HepG2 (cell line): ENCODE data around the gene HCFC2. TPM values are rescaled to one million over a fixed set of nuclear protein-coding genes. Genes with fewer than 3 reads are reported as not detected.

Source experiments
- DMTF1 ChIP-seq: sonication (generic); formaldehyde crosslinking; IDR thresholded peaks from 2 replicates; pipeline ENCODE4 v1.4.0; 2020; ENCODE audit warnings: mild to moderate bottlenecking, missing genetic modification reagents
- GRHL1 ChIP-seq: sonication (generic); formaldehyde crosslinking; conservative IDR thresholded peaks from 2 replicates; pipeline ENCODE4 v1.8.0; 2022; ENCODE audit warnings: missing genetic modification reagents
- HMGXB3 ChIP-seq: sonication (generic); formaldehyde crosslinking; IDR thresholded peaks from 2 replicates; pipeline ENCODE4 v1.4.0; 2020; ENCODE audit warnings: missing genetic modification reagents, borderline replicate concordance
- HNRNPLL ChIP-seq: fragments of 200-400 bp; formaldehyde crosslinking; IDR thresholded peaks from 2 replicates; pipeline ENCODE4 v1.6.1; 2017; ENCODE audit warnings: mild to moderate bottlenecking, low read depth, low read length; ENCODE audit not compliant: poor library complexity, severe bottlenecking
- SIX1 ChIP-seq: sonication (generic); formaldehyde crosslinking; IDR thresholded peaks from 2 replicates; pipeline ENCODE4 v1.4.0; 2020; ENCODE audit warnings: missing genetic modification reagents, borderline replicate concordance
- TFDP1 ChIP-seq: IDR thresholded peaks from 2 replicates; pipeline ENCODE4 v1.6.1; 2016; ENCODE audit warnings: missing compliant biosample characterization, missing genetic modification reagents, borderline replicate concordance
- ZMYM2 ChIP-seq: sonication (generic); formaldehyde crosslinking; IDR thresholded peaks from 2 replicates; pipeline ENCODE4 v1.8.0; 2022; ENCODE audit warnings: mild to moderate bottlenecking, missing genetic modification reagents
- ZNF124 ChIP-seq: sonication (generic); formaldehyde crosslinking; IDR thresholded peaks from 2 replicates; pipeline ENCODE4 v1.4.0; 2020; ENCODE audit warnings: missing genetic modification reagents
- ZNF513 ChIP-seq: sonication (generic); formaldehyde crosslinking; conservative IDR thresholded peaks from 2 replicates; pipeline ENCODE4 v1.5.0; 2020; ENCODE audit warnings: missing genetic modification reagents
- ZNF577 ChIP-seq: sonication (generic); formaldehyde crosslinking; IDR thresholded peaks from 2 replicates; pipeline ENCODE4 v1.4.0; 2020; ENCODE audit warnings: mild to moderate bottlenecking, low read depth, missing genetic modification reagents, borderline replicate concordance
- ZNF670 ChIP-seq: sonication (generic); formaldehyde crosslinking; IDR thresholded peaks from 2 replicates; pipeline ENCODE4 v1.8.0; 2022; ENCODE audit warnings: mild to moderate bottlenecking, missing genetic modification reagents, borderline replicate concordance
- ZSCAN21 ChIP-seq: sonication (generic); formaldehyde crosslinking; IDR thresholded peaks from 2 replicates; pipeline ENCODE4 v1.8.0; 2022; ENCODE audit warnings: mild to moderate bottlenecking, missing genetic modification reagents, moderate library complexity, borderline replicate concordance
- polyA plus RNA-seq, 8 experiments: library from polyadenylated mRNA; depleted of rRNA in 3 of 8; stranded (reverse) in 7 of 8; unstranded in 1 of 8; fragments of >200 nt; fragmentation: Illumina TruSeq in 4 of 8; extraction: Trizol in 4 of 8; gene quantifications; 2 replicates each; pipeline versions ENCODE4 v1.2.1 to v1.2.3, GENCODE V29; 2011 to 2016; ENCODE audit warnings: low read depth in 4 of 8, missing spikeins in 1 of 8, mixed read lengths in 1 of 8; ENCODE audit not compliant: insufficient read depth in 1 of 8
- total RNA-seq, 5 experiments: library from RNA; depleted of rRNA; stranded (reverse); fragments of >200 nt; fragmentation: Illumina TruSeq; extraction: Trizol; gene quantifications; 2 replicates each; pipeline ENCODE4 v1.2.3, GENCODE V29; 2016; ENCODE audit warnings: low read depth in 1 of 5

Gene HCFC2
- total and polyA plus RNA-seq, 2 of the 13 experiments (the other 11 are each of a cell fraction or from before 2014, with no cell fraction given), result 3.7 to 4.9 TPM

GRCh38 chr12:104064031-104064841 is at the start of gene HCFC2 (continued):
- TF ChIP-seq HMGXB3 (CRISPR knock-in tag), result no peak
- no peak for TF ChIP-seq SIX1
- TF ChIP-seq ZNF124 (CRISPR knock-in tag), result no peak
- peak; percentile 77; the same call in 1 of the 2 replicates for TF ChIP-seq TFDP1
- no peak for TF ChIP-seq ZMYM2 (CRISPR knock-in tag)
- TF ChIP-seq ZNF670 (CRISPR knock-in tag), result peak; percentile 60; the same call in 1 of the 2 replicates
- TF ChIP-seq HNRNPLL, result peak; percentile 59
- TF ChIP-seq DMTF1 (CRISPR knock-in tag), result no peak
- no peak for TF ChIP-seq ZNF577 (CRISPR knock-in tag)
- TF ChIP-seq GRHL1 (CRISPR knock-in tag), result no peak
- TF ChIP-seq ZSCAN21 (CRISPR knock-in tag), result no peak
- TF ChIP-seq ZNF513 (CRISPR knock-in tag), result no peak
